BLaER1 (cell line): ENCODE results near the gene OLFM2.
"Not testable (repeated sequence)": the region's sequence is repeated elsewhere in the genome, so short reads cannot be mapped to it uniquely, and the experiment has no call there.

Source experiments
- H3K27ac ChIP-seq: shearing (Covaris generic); formaldehyde crosslinking; 2 replicates; pipeline ENCODE4 v1.8.1; 2022
- H3K27me3 ChIP-seq: shearing (Covaris generic); formaldehyde crosslinking; 2 replicates; pipeline ENCODE4 v1.8.1; 2022
- H3K36me3 ChIP-seq: shearing (Covaris generic); formaldehyde crosslinking; 2 replicates; pipeline ENCODE4 v1.8.1; 2022
- H3K4me1 ChIP-seq: shearing (Covaris generic); formaldehyde crosslinking; 2 replicates; pipeline ENCODE4 v1.8.1; 2022
- H3K4me2 ChIP-seq: shearing (Covaris generic); formaldehyde crosslinking; 2 replicates; pipeline ENCODE4 v1.8.1; 2022
- H3K4me3 ChIP-seq: shearing (Covaris generic); formaldehyde crosslinking; 2 replicates; pipeline ENCODE4 v1.8.1; 2022
- H3K9ac ChIP-seq: shearing (Covaris generic); formaldehyde crosslinking; 2 replicates; pipeline ENCODE4 v1.8.1; 2022
- H3K9me3 ChIP-seq: shearing (Covaris generic); formaldehyde crosslinking; 2 replicates; pipeline ENCODE4 v1.8.1; 2022
- H4K20me1 ChIP-seq: shearing (Covaris generic); formaldehyde crosslinking; 2 replicates; pipeline ENCODE4 v1.8.1; 2022
- Cebpa-rat ChIP-seq: shearing (Covaris generic); IDR thresholded peaks from 2 replicates; pipeline ENCODE4 v1.8.1; 2022

Gene OLFM2

GRCh38 chr19:9966024-9966423 is 29.7 kb upstream of the OLFM2 start:
- no peaks in the 10 kb centered on the region for H3K27me3 ChIP-seq
- H3K4me1 ChIP-seq: no peaks in the 10 kb centered on the region
- no peak for TF ChIP-seq Cebpa-rat
- no peaks in the 10 kb centered on the region for H3K36me3 ChIP-seq
- no peaks in the 10 kb centered on the region for H3K9me3 ChIP-seq
- H3K27ac ChIP-seq: no peak overlapping the region
- no peak overlapping the region for H3K9ac ChIP-seq
- H4K20me1 ChIP-seq: no peaks in the 10 kb centered on the region
- H3K4me3 ChIP-seq: no peak overlapping the region
- H3K4me2 ChIP-seq: no peak overlapping the region

- Histone ChIP-seq H3K27ac (no peak overlapping the region), H3K4me2 (no peak overlapping the region), H4K20me1 (no peaks in the 10 kb centered on the region), H3K36me3 (no peaks in the 10 kb centered on the region), H3K9me3 (no peaks in the 10 kb centered on the region), H3K4me1 (no peaks in the 10 kb centered on the region), H3K9ac (no peak overlapping the region), H3K27me3 (no peaks in the 10 kb centered on the region), H3K4me3 (no peak overlapping the region)
- TF ChIP-seq Cebpa-rat: no peak
These were observed 26.4 kb upstream of the OLFM2 start for GRCh38 chr19:9962623-9963290.

- Histone ChIP-seq H3K9me3 (no peaks in the 10 kb centered on the region), H3K4me2 (no peak overlapping the region), H3K4me3 (no peak overlapping the region), H3K4me1 (no peaks in the 10 kb centered on the region), H3K36me3 (no peaks in the 10 kb centered on the region), H3K27ac (no peak overlapping the region), H4K20me1 (no peaks in the 10 kb centered on the region), H3K27me3 (no peaks in the 10 kb centered on the region), H3K9ac (no peak overlapping the region)
- TF ChIP-seq Cebpa-rat: no peak
These were observed 24.8 kb upstream of the OLFM2 start for GRCh38 chr19:9961103-9961502.

GRCh38 chr19:9958379-9958821 is 22.1 kb upstream of the OLFM2 start:
- H3K27ac ChIP-seq: no peak overlapping the region
- no peak for TF ChIP-seq Cebpa-rat

GRCh38 chr19:9956956-9957355 is 20.6 kb upstream of the OLFM2 start:
- Histone ChIP-seq H3K4me1 (no peaks in the 10 kb centered on the region), H4K20me1 (no peaks in the 10 kb centered on the region), H3K4me2 (no peak overlapping the region), H3K9me3 (no peaks in the 10 kb centered on the region), H3K27ac (no peak overlapping the region), H3K36me3 (no peaks in the 10 kb centered on the region), H3K9ac (no peak overlapping the region), H3K27me3 (no peaks in the 10 kb centered on the region), H3K4me3 (no peak overlapping the region)
- TF ChIP-seq Cebpa-rat: no peak

More at GRCh38 chr19:9958379-9958821, 22.1 kb upstream of the OLFM2 start:
- H3K36me3 ChIP-seq: no peaks in the 10 kb centered on the region
- H3K4me3 ChIP-seq: no peak overlapping the region
- no peaks in the 10 kb centered on the region for H4K20me1 ChIP-seq
- no peaks in the 10 kb centered on the region for H3K4me1 ChIP-seq
- no peak overlapping the region for H3K4me2 ChIP-seq
- no peaks in the 10 kb centered on the region for H3K27me3 ChIP-seq
- no peaks in the 10 kb centered on the region for H3K9me3 ChIP-seq
- no peak overlapping the region for H3K9ac ChIP-seq

GRCh38 chr19:9953802-9954542 is 17.7 kb upstream of the OLFM2 start:
- no peak overlapping the region for H3K4me2 ChIP-seq
- no peak overlapping the region for H3K27ac ChIP-seq
- no peaks in the 10 kb centered on the region for H3K36me3 ChIP-seq
- no peak for TF ChIP-seq Cebpa-rat
- no peaks in the 10 kb centered on the region for H3K9me3 ChIP-seq
- no peak overlapping the region for H3K4me3 ChIP-seq
- H3K9ac ChIP-seq: no peak overlapping the region
- no peaks in the 10 kb centered on the region for H3K27me3 ChIP-seq
- H4K20me1 ChIP-seq: no peaks in the 10 kb centered on the region
- no peaks in the 10 kb centered on the region for H3K4me1 ChIP-seq

GRCh38 chr19:9952276-9952675 is 16.0 kb upstream of the OLFM2 start:
- Histone ChIP-seq H3K4me1 (no peaks in the 10 kb centered on the region), H3K27ac (no peak overlapping the region), H3K9ac (no peak overlapping the region), H3K4me2 (no peak overlapping the region), H3K9me3 (no peaks in the 10 kb centered on the region), H4K20me1 (no peaks in the 10 kb centered on the region), H3K36me3 (no peaks in the 10 kb centered on the region), H3K4me3 (no peak overlapping the region), H3K27me3 (no peaks in the 10 kb centered on the region)
- TF ChIP-seq Cebpa-rat: peak; percentile 13; the same call in 1 of the 2 replicates

GRCh38 chr19:9947441-9947840 is 11.1 kb upstream of the OLFM2 start:
- Histone ChIP-seq H3K27ac (no peak overlapping the region), H4K20me1 (no peaks in the 10 kb centered on the region), H3K4me2 (no peak overlapping the region), H3K9me3 (peaks cover 5% of the 10 kb centered on the region), H3K9ac (no peak overlapping the region), H3K4me3 (no peak overlapping the region), H3K4me1 (peaks cover 12% of the 10 kb centered on the region), H3K36me3 (no peaks in the 10 kb centered on the region), H3K27me3 (no peaks in the 10 kb centered on the region)
- no peak for TF ChIP-seq Cebpa-rat

GRCh38 chr19:9946528-9947125 is 10.3 kb upstream of the OLFM2 start:
- not testable (repeated sequence) for H3K27ac ChIP-seq, H4K20me1 ChIP-seq, H3K36me3 ChIP-seq, H3K4me2 ChIP-seq, H3K4me3 ChIP-seq, H3K27me3 ChIP-seq, H3K9ac ChIP-seq
- Histone ChIP-seq H3K9me3 (peaks cover 13% of the 10 kb centered on the region), H3K4me1 (peaks cover 12% of the 10 kb centered on the region)

- H3K27me3 ChIP-seq: no peaks in the 10 kb centered on the region
- peaks cover 12% of the 10 kb centered on the region for H3K4me1 ChIP-seq
- H3K27ac ChIP-seq: 0 out of 2 replicates have a peak overlapping the region, but pooled peaks have one; percentile 37
- no peak overlapping the region for H3K4me3 ChIP-seq
- H3K9me3 ChIP-seq: peaks cover 21% of the 10 kb centered on the region
- H3K9ac ChIP-seq: no peak overlapping the region
- no peaks in the 10 kb centered on the region for H3K36me3 ChIP-seq
- TF ChIP-seq Cebpa-rat: no peak
- H4K20me1 ChIP-seq: no peaks in the 10 kb centered on the region
- peak overlapping the region; percentile 47 for H3K4me2 ChIP-seq
These were observed 9.1 kb upstream of the OLFM2 start for GRCh38 chr19:9945319-9945966.
